GM20431 (cell line): ENCODE results near the gene NPDC1.

Source experiments
- in situ Hi-C: fragments of 300-500 bp; cut with MseI, MboI; formaldehyde crosslinking; loops from one replicate; pipeline ENCODE4 v1.15.0; 2020; ENCODE audit warnings: low sequenced_read_pairs; ENCODE audit not compliant: unreplicated experiment

NPDC1 gene

GRCh38 chr9:137042751-137043727 is 2.9 kb downstream of the NPDC1 start:
- in situ Hi-C loops = no loop called here

- in situ Hi-C loops = no loop called here
Measured at GRCh38 chr9:137041124-137041523, 4.9 kb downstream of the NPDC1 start.

- in situ Hi-C loops = no loop called here
Measured at GRCh38 chr9:137040568-137040967, 5.4 kb downstream of the NPDC1 start.

- in situ Hi-C loops = loop anchor here (10.0 kb wide), 1 partner anchor 255 kb away; no protein-coding TSS in a partner anchor
Measured at GRCh38 chr9:137039611-137040366, 6.2 kb downstream of the NPDC1 start.

GRCh38 chr9:137038916-137039315 is 7.1 kb downstream of the NPDC1 start:
- in situ Hi-C loops = loop anchor here (10.0 kb wide), 1 partner anchor 254 kb away; no protein-coding TSS in a partner anchor

- in situ Hi-C loops = loop anchor here (10.0 kb wide), 1 partner anchor 253 kb away; no protein-coding TSS in a partner anchor
Measured at GRCh38 chr9:137037483-137037882, 8.5 kb downstream of the NPDC1 start.

GRCh38 chr9:137037035-137037434 is 8.9 kb downstream of the NPDC1 start:
- in situ Hi-C loops = loop anchor here (10.0 kb wide), 1 partner anchor 252 kb away; no protein-coding TSS in a partner anchor

GRCh38 chr9:137035937-137036336 is 10.0 kb downstream of the NPDC1 start:
- in situ Hi-C loops = loop anchor here (10.0 kb wide), 1 partner anchor 251 kb away; no protein-coding TSS in a partner anchor

GRCh38 chr9:137035507-137035834 is 10.5 kb downstream of the NPDC1 start:
- in situ Hi-C loops = loop anchor here (10.0 kb wide), 1 partner anchor 251 kb away; no protein-coding TSS in a partner anchor

- in situ Hi-C loops = loop anchor here (10.0 kb wide), 1 partner anchor 250 kb away; no protein-coding TSS in a partner anchor
Measured at GRCh38 chr9:137034709-137035506, 11.1 kb downstream of the NPDC1 start.

- in situ Hi-C loops = loop anchor here (10.0 kb wide), 1 partner anchor 249 kb away; no protein-coding TSS in a partner anchor
Measured at GRCh38 chr9:137034039-137034708, 11.8 kb downstream of the NPDC1 start.

GRCh38 chr9:137033481-137033880 is 12.5 kb downstream of the NPDC1 start:
- in situ Hi-C loops = loop anchor here (10.0 kb wide), 1 partner anchor 249 kb away; no protein-coding TSS in a partner anchor

- in situ Hi-C loops = loop anchor here (10.0 kb wide), 1 partner anchor 248 kb away; no protein-coding TSS in a partner anchor
Measured at GRCh38 chr9:137032858-137033257, 13.1 kb downstream of the NPDC1 start.

- in situ Hi-C loops = loop anchor here (10.0 kb wide), 1 partner anchor 247 kb away; no protein-coding TSS in a partner anchor
Measured at GRCh38 chr9:137031904-137032640, 13.9 kb downstream of the NPDC1 start, which contains the start of gene FUT7. Gene FUT7 (minus strand): TSS chr9:137032088. CDS start chr9:137031991, 97 bp downstream.

GRCh38 chr9:137030538-137031527 is 15.1 kb downstream of the NPDC1 start:
- in situ Hi-C loops = loop anchor here (10.0 kb wide), 1 partner anchor 246 kb away; no protein-coding TSS in a partner anchor

- in situ Hi-C loops = loop anchor here (10.0 kb wide), 1 partner anchor 245 kb away; no protein-coding TSS in a partner anchor
Measured at GRCh38 chr9:137030006-137030405, 16.0 kb downstream of the NPDC1 start.
